Measurements from ENCODE around the gene TRMT10B. TPM values are rescaled to one million over a fixed set of nuclear protein-coding genes. Genes with fewer than 3 reads are reported as not detected.

Gene TRMT10B
- total and polyA plus RNA-seq, 10 of the 15 experiments (the other 5 are each of a cell fraction or from before 2014, with no cell fraction given), result 3.7 to 11.7 (median 6.8) TPM

DNA sequence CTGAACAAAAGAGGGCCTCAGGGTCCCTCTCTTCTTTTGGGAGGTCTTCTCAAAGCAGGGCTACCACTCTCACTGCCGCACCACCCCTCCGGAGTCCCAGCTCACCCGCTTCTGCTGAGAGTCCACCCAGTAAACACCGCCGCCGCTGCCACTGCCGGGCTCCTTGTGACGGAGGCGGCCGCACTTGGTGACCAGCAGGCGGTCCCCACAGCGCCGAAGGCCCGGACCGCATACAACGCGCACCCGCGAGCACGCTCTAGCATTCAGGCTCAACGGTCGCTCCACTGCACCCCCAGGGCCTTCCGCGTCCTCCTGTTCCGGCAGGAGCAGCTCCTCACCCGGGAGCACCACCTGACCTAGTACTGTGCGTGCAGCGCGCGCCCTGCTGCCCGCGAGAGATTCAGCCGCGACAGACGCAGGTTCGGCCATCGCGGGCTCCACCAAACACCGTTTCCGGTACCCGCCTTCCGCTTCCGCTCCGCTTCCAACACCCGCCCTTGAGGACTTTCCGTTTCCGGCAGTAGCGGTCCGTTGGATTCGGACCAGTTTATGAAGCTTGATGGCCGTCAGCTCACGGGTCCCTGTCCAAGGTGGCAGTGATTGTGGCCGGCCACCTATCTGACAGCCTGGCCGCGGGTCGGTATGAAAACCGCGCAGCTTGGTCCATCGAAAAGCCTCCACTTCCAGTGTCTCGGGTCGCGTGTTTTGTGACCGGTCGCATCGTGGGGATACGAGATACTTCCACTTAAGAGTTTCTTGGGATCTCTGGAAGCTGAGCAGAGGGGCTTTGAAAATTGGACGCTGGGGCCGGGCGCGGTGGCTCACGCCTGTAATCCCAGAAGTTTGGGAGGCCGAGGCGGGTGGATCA is 31.2 kb downstream of the TRMT10B start, which contains the start of gene EXOSC3 (continued):
- TF ChIP-seq, protein P1, sequence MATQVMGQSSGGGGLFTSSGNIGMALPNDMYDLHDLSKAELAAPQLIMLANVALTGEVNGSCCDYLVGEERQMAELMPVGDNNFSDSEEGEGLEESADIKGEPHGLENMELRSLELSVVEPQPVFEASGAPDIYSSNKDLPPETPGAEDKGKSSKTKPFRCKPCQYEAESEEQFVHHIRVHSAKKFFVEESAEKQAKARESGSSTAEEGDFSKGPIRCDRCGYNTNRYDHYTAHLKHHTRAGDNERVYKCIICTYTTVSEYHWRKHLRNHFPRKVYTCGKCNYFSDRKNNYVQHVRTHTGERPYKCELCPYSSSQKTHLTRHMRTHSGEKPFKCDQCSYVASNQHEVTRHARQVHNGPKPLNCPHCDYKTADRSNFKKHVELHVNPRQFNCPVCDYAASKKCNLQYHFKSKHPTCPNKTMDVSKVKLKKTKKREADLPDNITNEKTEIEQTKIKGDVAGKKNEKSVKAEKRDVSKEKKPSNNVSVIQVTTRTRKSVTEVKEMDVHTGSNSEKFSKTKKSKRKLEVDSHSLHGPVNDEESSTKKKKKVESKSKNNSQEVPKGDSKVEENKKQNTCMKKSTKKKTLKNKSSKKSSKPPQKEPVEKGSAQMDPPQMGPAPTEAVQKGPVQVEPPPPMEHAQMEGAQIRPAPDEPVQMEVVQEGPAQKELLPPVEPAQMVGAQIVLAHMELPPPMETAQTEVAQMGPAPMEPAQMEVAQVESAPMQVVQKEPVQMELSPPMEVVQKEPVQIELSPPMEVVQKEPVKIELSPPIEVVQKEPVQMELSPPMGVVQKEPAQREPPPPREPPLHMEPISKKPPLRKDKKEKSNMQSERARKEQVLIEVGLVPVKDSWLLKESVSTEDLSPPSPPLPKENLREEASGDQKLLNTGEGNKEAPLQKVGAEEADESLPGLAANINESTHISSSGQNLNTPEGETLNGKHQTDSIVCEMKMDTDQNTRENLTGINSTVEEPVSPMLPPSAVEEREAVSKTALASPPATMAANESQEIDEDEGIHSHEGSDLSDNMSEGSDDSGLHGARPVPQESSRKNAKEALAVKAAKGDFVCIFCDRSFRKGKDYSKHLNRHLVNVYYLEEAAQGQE (IDR thresholded peaks at IDR 0.05; ENCODE audit: low read depth, low read length), result peak; percentile 86
- TF ChIP-seq EED (IDR thresholded peaks at IDR 0.05; ENCODE audit: low read depth), result no peak
- TF ChIP-seq, protein P2, sequence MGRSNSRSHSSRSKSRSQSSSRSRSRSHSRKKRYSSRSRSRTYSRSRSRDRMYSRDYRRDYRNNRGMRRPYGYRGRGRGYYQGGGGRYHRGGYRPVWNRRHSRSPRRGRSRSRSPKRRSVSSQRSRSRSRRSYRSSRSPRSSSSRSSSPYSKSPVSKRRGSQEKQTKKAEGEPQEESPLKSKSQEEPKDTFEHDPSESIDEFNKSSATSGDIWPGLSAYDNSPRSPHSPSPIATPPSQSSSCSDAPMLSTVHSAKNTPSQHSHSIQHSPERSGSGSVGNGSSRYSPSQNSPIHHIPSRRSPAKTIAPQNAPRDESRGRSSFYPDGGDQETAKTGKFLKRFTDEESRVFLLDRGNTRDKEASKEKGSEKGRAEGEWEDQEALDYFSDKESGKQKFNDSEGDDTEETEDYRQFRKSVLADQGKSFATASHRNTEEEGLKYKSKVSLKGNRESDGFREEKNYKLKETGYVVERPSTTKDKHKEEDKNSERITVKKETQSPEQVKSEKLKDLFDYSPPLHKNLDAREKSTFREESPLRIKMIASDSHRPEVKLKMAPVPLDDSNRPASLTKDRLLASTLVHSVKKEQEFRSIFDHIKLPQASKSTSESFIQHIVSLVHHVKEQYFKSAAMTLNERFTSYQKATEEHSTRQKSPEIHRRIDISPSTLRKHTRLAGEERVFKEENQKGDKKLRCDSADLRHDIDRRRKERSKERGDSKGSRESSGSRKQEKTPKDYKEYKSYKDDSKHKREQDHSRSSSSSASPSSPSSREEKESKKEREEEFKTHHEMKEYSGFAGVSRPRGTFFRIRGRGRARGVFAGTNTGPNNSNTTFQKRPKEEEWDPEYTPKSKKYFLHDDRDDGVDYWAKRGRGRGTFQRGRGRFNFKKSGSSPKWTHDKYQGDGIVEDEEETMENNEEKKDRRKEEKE (IDR thresholded peaks at IDR 0.05), result no peak
- TF ChIP-seq, protein P3, sequence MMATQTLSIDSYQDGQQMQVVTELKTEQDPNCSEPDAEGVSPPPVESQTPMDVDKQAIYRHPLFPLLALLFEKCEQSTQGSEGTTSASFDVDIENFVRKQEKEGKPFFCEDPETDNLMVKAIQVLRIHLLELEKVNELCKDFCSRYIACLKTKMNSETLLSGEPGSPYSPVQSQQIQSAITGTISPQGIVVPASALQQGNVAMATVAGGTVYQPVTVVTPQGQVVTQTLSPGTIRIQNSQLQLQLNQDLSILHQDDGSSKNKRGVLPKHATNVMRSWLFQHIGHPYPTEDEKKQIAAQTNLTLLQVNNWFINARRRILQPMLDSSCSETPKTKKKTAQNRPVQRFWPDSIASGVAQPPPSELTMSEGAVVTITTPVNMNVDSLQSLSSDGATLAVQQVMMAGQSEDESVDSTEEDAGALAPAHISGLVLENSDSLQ (IDR thresholded peaks at IDR 0.05), result peak; percentile 77
- peak; percentile 89 for TF ChIP-seq HDGF (IDR thresholded peaks at IDR 0.05)
- no peak; the same call in 1 of the 2 replicates for TF ChIP-seq STAT1 (conservative IDR thresholded peaks at IDR 0.05)
- TF ChIP-seq, protein P4, sequence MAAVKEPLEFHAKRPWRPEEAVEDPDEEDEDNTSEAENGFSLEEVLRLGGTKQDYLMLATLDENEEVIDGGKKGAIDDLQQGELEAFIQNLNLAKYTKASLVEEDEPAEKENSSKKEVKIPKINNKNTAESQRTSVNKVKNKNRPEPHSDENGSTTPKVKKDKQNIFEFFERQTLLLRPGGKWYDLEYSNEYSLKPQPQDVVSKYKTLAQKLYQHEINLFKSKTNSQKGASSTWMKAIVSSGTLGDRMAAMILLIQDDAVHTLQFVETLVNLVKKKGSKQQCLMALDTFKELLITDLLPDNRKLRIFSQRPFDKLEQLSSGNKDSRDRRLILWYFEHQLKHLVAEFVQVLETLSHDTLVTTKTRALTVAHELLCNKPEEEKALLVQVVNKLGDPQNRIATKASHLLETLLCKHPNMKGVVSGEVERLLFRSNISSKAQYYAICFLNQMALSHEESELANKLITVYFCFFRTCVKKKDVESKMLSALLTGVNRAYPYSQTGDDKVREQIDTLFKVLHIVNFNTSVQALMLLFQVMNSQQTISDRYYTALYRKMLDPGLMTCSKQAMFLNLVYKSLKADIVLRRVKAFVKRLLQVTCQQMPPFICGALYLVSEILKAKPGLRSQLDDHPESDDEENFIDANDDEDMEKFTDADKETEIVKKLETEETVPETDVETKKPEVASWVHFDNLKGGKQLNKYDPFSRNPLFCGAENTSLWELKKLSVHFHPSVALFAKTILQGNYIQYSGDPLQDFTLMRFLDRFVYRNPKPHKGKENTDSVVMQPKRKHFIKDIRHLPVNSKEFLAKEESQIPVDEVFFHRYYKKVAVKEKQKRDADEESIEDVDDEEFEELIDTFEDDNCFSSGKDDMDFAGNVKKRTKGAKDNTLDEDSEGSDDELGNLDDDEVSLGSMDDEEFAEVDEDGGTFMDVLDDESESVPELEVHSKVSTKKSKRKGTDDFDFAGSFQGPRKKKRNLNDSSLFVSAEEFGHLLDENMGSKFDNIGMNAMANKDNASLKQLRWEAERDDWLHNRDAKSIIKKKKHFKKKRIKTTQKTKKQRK (IDR thresholded peaks at IDR 0.05; ENCODE audit: low read depth, low read length), result peak; percentile 25; the same call in 1 of the 2 replicates
- TF ChIP-seq, protein P5, sequence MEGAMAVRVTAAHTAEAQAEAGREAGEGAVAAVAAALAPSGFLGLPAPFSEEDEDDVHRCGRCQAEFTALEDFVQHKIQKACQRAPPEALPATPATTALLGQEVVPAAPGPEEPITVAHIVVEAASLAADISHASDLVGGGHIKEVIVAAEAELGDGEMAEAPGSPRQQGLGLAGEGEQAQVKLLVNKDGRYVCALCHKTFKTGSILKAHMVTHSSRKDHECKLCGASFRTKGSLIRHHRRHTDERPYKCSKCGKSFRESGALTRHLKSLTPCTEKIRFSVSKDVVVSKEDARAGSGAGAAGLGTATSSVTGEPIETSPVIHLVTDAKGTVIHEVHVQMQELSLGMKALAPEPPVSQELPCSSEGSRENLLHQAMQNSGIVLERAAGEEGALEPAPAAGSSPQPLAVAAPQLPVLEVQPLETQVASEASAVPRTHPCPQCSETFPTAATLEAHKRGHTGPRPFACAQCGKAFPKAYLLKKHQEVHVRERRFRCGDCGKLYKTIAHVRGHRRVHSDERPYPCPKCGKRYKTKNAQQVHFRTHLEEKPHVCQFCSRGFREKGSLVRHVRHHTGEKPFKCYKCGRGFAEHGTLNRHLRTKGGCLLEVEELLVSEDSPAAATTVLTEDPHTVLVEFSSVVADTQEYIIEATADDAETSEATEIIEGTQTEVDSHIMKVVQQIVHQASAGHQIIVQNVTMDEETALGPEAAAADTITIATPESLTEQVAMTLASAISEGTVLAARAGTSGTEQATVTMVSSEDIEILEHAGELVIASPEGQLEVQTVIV (IDR thresholded peaks at IDR 0.05; ENCODE audit: borderline replicate concordance, partially characterized antibody), result peak; percentile 70
- TF ChIP-seq JUND (IDR thresholded peaks at IDR 0.05; ENCODE audit: low read depth, low read length), result no peak
- peak; percentile 75 for TF ChIP-seq ZNF207 (IDR thresholded peaks at IDR 0.05; ENCODE audit: borderline replicate concordance)
- TF ChIP-seq HDAC6 (IDR thresholded peaks at IDR 0.05; ENCODE audit: unreplicated experiment), result peak; percentile 70
- TF ChIP-seq, protein P6, sequence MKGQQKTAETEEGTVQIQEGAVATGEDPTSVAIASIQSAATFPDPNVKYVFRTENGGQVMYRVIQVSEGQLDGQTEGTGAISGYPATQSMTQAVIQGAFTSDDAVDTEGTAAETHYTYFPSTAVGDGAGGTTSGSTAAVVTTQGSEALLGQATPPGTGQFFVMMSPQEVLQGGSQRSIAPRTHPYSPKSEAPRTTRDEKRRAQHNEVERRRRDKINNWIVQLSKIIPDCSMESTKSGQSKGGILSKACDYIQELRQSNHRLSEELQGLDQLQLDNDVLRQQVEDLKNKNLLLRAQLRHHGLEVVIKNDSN (IDR thresholded peaks at IDR 0.05; ENCODE audit: borderline replicate concordance, extremely low read length, insufficient read depth, low read depth, low read length), result peak; percentile 51
